ENCODE measurements around the gene FOXN4. TPM values are rescaled to one million over a fixed set of nuclear protein-coding genes. Genes with fewer than 3 reads are reported as not detected.

Gene FOXN4
- polyA plus RNA-seq, 1 donor from 2014 or later: 0.14 TPM

DNA sequence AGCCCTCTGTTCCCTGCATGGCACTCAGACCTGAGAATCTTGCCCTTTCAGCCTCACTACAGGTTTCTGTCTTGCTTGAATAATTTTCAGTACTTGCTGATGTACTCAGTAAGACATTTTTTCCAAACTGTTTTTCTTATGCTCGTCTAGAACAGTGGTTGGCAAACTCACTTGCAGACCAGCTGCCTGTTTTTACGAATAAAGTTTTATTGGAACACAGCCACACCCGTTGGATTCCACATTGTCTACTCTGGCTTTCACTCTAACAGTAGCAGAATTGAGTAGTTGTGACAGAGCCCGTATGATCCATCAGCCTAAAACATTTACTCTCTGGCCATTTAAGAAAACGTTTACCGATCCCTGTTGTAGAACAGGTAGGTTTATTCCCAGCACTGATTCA, 72.8 kb downstream of the FOXN4 start:
- no peaks in the 10 kb centered on the region for H3K9me2 ChIP-seq (ENCODE audit: insufficient read depth, low read length)
- no peaks in the 10 kb centered on the region for H3K79me2 ChIP-seq (replicated peaks; ENCODE audit: insufficient read depth, low read length)
- no peak overlapping the region for H3K4me3 ChIP-seq (ENCODE audit: low read length)
- H3K4me2 ChIP-seq (ENCODE audit: low read length): no peak overlapping the region
- no peaks in the 10 kb centered on the region for H3K27me3 ChIP-seq (ENCODE audit: insufficient read depth, low read depth, low read length)
- H3F3A ChIP-seq (ENCODE audit: insufficient read depth, low read length, poor library complexity, severe bottlenecking): no peaks in the 10 kb centered on the region
- H2AFZ ChIP-seq (ENCODE audit: low read depth, low read length): no peak overlapping the region
- TF ChIP-seq, protein P1, sequence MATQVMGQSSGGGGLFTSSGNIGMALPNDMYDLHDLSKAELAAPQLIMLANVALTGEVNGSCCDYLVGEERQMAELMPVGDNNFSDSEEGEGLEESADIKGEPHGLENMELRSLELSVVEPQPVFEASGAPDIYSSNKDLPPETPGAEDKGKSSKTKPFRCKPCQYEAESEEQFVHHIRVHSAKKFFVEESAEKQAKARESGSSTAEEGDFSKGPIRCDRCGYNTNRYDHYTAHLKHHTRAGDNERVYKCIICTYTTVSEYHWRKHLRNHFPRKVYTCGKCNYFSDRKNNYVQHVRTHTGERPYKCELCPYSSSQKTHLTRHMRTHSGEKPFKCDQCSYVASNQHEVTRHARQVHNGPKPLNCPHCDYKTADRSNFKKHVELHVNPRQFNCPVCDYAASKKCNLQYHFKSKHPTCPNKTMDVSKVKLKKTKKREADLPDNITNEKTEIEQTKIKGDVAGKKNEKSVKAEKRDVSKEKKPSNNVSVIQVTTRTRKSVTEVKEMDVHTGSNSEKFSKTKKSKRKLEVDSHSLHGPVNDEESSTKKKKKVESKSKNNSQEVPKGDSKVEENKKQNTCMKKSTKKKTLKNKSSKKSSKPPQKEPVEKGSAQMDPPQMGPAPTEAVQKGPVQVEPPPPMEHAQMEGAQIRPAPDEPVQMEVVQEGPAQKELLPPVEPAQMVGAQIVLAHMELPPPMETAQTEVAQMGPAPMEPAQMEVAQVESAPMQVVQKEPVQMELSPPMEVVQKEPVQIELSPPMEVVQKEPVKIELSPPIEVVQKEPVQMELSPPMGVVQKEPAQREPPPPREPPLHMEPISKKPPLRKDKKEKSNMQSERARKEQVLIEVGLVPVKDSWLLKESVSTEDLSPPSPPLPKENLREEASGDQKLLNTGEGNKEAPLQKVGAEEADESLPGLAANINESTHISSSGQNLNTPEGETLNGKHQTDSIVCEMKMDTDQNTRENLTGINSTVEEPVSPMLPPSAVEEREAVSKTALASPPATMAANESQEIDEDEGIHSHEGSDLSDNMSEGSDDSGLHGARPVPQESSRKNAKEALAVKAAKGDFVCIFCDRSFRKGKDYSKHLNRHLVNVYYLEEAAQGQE (IDR thresholded peaks at IDR 0.05; ENCODE audit: borderline replicate concordance): no peak
- TF ChIP-seq, protein P2, sequence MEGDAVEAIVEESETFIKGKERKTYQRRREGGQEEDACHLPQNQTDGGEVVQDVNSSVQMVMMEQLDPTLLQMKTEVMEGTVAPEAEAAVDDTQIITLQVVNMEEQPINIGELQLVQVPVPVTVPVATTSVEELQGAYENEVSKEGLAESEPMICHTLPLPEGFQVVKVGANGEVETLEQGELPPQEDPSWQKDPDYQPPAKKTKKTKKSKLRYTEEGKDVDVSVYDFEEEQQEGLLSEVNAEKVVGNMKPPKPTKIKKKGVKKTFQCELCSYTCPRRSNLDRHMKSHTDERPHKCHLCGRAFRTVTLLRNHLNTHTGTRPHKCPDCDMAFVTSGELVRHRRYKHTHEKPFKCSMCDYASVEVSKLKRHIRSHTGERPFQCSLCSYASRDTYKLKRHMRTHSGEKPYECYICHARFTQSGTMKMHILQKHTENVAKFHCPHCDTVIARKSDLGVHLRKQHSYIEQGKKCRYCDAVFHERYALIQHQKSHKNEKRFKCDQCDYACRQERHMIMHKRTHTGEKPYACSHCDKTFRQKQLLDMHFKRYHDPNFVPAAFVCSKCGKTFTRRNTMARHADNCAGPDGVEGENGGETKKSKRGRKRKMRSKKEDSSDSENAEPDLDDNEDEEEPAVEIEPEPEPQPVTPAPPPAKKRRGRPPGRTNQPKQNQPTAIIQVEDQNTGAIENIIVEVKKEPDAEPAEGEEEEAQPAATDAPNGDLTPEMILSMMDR (IDR thresholded peaks at IDR 0.05; ENCODE audit: poor library complexity, severe bottlenecking): no peak
- TF ChIP-seq SMC3 (conservative IDR thresholded peaks at IDR 0.05; ENCODE audit: poor library complexity): no peak
- TF ChIP-seq MXI1 (conservative IDR thresholded peaks at IDR 0.05; ENCODE audit: poor library complexity, severe bottlenecking): no peak
- TF ChIP-seq TAF1 (IDR thresholded peaks at IDR 0.05; ENCODE audit: low read depth): no peak
- TF ChIP-seq POLR2AphosphoS5 (IDR thresholded peaks at IDR 0.05): no peak
- TF ChIP-seq EP300 (conservative IDR thresholded peaks at IDR 0.05; ENCODE audit: poor library complexity, severe bottlenecking): no peak
- TF ChIP-seq RAD21 (conservative IDR thresholded peaks at IDR 0.05): no peak
- no peak for TF ChIP-seq EZH2 (IDR thresholded peaks at IDR 0.05; ENCODE audit: borderline replicate concordance, insufficient read depth, low read length, poor library complexity, severe bottlenecking)
- H3K36me3 ChIP-seq (ENCODE audit: insufficient read depth, low read length): no peaks in the 10 kb centered on the region
- H3K9ac ChIP-seq (ENCODE audit: low read length): no peak overlapping the region
- H3K9me3 ChIP-seq (ENCODE audit: low read length): no peaks in the 10 kb centered on the region
- H3K27ac ChIP-seq (ENCODE audit: low read length): no peak overlapping the region
- no peaks in the 10 kb centered on the region for H4K20me1 ChIP-seq (ENCODE audit: insufficient read depth)

DNA sequence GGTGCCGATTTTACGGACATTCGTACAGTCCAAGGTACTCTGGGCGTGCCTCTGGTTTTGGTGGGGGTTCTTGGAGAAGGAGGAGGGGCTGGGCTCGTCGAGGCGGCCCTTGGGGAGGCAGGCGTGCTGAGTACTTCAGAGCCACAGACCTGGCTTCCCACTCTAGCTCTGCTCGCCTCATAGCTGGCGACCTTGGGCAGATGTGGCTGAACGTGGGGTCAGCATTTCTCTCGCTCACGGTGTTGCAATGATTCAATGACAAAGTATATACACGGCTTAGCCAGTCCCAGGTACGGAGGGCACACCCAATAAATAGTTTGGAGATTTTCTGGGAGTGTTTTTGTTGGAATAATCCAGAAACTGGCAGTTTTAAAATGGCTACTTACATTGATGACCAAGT, 75.1 kb downstream of the FOXN4 start:
- no peak overlapping the region for H3K9ac ChIP-seq (ENCODE audit: low read length)
- H3K4me3 ChIP-seq (ENCODE audit: low read length): no peak overlapping the region
- no peaks in the 10 kb centered on the region for H3F3A ChIP-seq (ENCODE audit: insufficient read depth, low read length, poor library complexity, severe bottlenecking)
- H3K36me3 ChIP-seq (ENCODE audit: insufficient read depth, low read length): no peaks in the 10 kb centered on the region
- H2AFZ ChIP-seq (ENCODE audit: low read depth, low read length): no peak overlapping the region
- H3K79me2 ChIP-seq (replicated peaks; ENCODE audit: insufficient read depth, low read length): no peaks in the 10 kb centered on the region
- no peak overlapping the region for H3K27ac ChIP-seq (ENCODE audit: low read length)
- TF ChIP-seq EZH2 (IDR thresholded peaks at IDR 0.05; ENCODE audit: borderline replicate concordance, insufficient read depth, low read length, poor library complexity, severe bottlenecking) (no peak), EP300 (conservative IDR thresholded peaks at IDR 0.05; ENCODE audit: poor library complexity, severe bottlenecking) (no peak), MXI1 (conservative IDR thresholded peaks at IDR 0.05; ENCODE audit: poor library complexity, severe bottlenecking) (no peak), POLR2AphosphoS5 (IDR thresholded peaks at IDR 0.05) (no peak), TAF1 (IDR thresholded peaks at IDR 0.05; ENCODE audit: low read depth) (no peak), SMC3 (conservative IDR thresholded peaks at IDR 0.05; ENCODE audit: poor library complexity) (no peak), RAD21 (conservative IDR thresholded peaks at IDR 0.05) (no peak)
- TF ChIP-seq, protein P1 (IDR thresholded peaks at IDR 0.05; ENCODE audit: borderline replicate concordance): no peak
- TF ChIP-seq, protein P2 (IDR thresholded peaks at IDR 0.05; ENCODE audit: poor library complexity, severe bottlenecking): no peak
- H3K4me2 ChIP-seq (ENCODE audit: low read length): no peak overlapping the region
- no peaks in the 10 kb centered on the region for H4K20me1 ChIP-seq (ENCODE audit: insufficient read depth)
- no peaks in the 10 kb centered on the region for H3K27me3 ChIP-seq (ENCODE audit: insufficient read depth, low read depth, low read length)
- H3K9me3 ChIP-seq (ENCODE audit: low read length): no peaks in the 10 kb centered on the region
- H3K9me2 ChIP-seq (ENCODE audit: insufficient read depth, low read length): no peaks in the 10 kb centered on the region

Data from neural cell (in vitro differentiated cells).